Measurements from ENCODE around the gene TRAF2. TPM values are rescaled to one million over a fixed set of nuclear protein-coding genes. Genes with fewer than 3 reads are reported as not detected.

TRAF2 gene
- total and polyA plus RNA-seq, 9 of the 15 experiments (the other 6 are each of a cell fraction or from before 2014, with no cell fraction given): 0.24 to 45.2 (median 18.0) TPM

DNA sequence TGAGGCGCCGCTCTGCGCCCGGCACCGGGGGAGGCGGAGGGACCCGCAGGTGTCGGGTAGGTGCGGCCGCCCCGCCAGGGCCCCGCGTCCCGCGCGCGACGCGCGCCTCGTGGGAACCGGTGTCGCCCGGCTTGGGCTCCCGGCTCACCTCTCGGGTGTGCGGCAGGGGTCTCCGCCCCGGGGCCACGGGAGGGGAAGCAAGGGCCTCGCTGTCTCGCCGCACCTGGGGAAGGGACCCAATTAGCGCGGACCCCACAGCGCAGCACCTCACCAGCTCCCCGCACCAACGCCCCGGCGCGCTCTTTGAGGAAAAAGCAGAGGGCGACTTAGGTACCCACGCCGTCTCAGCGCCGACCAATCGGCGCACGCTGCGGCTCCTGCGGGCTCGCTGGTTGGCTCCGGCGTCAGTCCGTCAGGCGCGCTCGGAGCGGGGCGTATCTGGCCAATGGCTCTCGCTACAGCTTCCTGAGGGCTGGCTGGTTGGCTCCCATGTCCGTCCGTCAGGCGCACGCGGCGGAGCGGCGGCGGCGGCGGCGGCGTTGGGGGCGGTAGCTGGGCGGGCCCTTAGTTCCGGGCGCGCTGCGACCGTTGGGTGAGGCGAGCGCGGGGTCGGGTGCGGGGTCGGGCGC lies at the start of gene TRAF2 (continued):
- TF ChIP-seq MYBL2 (IDR thresholded peaks at IDR 0.05; ENCODE audit: low read depth) (no peak), MYBL2 (CRISPR knock-in tag; IDR thresholded peaks at IDR 0.05; ENCODE audit: borderline replicate concordance) (no peak), ZNF436 (CRISPR knock-in tag; IDR thresholded peaks at IDR 0.05) (0 out of 2 replicates have a peak, but pooled peaks have one; percentile 20), FOXP1 (CRISPR knock-in tag; IDR thresholded peaks at IDR 0.05) (no peak), FOXA1 (IDR thresholded peaks at IDR 0.05; ENCODE audit: borderline replicate concordance) (no peak), GTF2A2 (tag; IDR thresholded peaks at IDR 0.05) (no peak), ZFP1 (CRISPR knock-in tag; IDR thresholded peaks at IDR 0.05) (0 out of 2 replicates have a peak, but pooled peaks have one; percentile 31), SRSF7 (optimal IDR thresholded peaks at IDR 0.05; ENCODE audit: low read depth, low read length) (no peak), BHLHE40 (IDR thresholded peaks at IDR 0.05; ENCODE audit: low read length) (peak; percentile 48; the same call in 1 of the 2 replicates), SAFB2 (IDR thresholded peaks at IDR 0.05; ENCODE audit: borderline replicate concordance, low read depth, low read length, severe bottlenecking) (no peak), COPS2 (conservative IDR thresholded peaks at IDR 0.05) (no peak), GTF2E2 (tag; IDR thresholded peaks at IDR 0.05) (no peak), KDM2B (CRISPR knock-in tag; IDR thresholded peaks at IDR 0.05) (peak; percentile 69), BCOR (IDR thresholded peaks at IDR 0.05) (no peak)
- TF ChIP-seq, protein P1, sequence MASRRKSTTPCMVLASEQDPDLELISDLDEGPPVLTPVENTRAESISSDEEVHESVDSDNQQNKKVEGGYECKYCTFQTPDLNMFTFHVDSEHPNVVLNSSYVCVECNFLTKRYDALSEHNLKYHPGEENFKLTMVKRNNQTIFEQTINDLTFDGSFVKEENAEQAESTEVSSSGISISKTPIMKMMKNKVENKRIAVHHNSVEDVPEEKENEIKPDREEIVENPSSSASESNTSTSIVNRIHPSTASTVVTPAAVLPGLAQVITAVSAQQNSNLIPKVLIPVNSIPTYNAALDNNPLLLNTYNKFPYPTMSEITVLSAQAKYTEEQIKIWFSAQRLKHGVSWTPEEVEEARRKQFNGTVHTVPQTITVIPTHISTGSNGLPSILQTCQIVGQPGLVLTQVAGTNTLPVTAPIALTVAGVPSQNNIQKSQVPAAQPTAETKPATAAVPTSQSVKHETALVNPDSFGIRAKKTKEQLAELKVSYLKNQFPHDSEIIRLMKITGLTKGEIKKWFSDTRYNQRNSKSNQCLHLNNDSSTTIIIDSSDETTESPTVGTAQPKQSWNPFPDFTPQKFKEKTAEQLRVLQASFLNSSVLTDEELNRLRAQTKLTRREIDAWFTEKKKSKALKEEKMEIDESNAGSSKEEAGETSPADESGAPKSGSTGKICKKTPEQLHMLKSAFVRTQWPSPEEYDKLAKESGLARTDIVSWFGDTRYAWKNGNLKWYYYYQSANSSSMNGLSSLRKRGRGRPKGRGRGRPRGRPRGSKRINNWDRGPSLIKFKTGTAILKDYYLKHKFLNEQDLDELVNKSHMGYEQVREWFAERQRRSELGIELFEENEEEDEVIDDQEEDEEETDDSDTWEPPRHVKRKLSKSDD (conservative IDR thresholded peaks at IDR 0.05; ENCODE audit: low read length): 0 out of 2 replicates have a peak, but pooled peaks have one; percentile 51
- TF ChIP-seq, protein P2, sequence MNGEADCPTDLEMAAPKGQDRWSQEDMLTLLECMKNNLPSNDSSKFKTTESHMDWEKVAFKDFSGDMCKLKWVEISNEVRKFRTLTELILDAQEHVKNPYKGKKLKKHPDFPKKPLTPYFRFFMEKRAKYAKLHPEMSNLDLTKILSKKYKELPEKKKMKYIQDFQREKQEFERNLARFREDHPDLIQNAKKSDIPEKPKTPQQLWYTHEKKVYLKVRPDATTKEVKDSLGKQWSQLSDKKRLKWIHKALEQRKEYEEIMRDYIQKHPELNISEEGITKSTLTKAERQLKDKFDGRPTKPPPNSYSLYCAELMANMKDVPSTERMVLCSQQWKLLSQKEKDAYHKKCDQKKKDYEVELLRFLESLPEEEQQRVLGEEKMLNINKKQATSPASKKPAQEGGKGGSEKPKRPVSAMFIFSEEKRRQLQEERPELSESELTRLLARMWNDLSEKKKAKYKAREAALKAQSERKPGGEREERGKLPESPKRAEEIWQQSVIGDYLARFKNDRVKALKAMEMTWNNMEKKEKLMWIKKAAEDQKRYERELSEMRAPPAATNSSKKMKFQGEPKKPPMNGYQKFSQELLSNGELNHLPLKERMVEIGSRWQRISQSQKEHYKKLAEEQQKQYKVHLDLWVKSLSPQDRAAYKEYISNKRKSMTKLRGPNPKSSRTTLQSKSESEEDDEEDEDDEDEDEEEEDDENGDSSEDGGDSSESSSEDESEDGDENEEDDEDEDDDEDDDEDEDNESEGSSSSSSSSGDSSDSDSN (IDR thresholded peaks at IDR 0.05; ENCODE audit: borderline replicate concordance in 1 of 2, low read depth in 2 of 2, low read length in 2 of 2): 0 out of 4 replicates have a peak, but pooled peaks of 1 of the 2 experiments have one; percentile 25
- TF ChIP-seq, protein P3, sequence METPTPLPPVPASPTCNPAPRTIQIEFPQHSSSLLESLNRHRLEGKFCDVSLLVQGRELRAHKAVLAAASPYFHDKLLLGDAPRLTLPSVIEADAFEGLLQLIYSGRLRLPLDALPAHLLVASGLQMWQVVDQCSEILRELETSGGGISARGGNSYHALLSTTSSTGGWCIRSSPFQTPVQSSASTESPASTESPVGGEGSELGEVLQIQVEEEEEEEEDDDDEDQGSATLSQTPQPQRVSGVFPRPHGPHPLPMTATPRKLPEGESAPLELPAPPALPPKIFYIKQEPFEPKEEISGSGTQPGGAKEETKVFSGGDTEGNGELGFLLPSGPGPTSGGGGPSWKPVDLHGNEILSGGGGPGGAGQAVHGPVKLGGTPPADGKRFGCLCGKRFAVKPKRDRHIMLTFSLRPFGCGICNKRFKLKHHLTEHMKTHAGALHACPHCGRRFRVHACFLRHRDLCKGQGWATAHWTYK (CRISPR knock-in tag; IDR thresholded peaks at IDR 0.05): peak; percentile 85
- TF ChIP-seq, protein P4, sequence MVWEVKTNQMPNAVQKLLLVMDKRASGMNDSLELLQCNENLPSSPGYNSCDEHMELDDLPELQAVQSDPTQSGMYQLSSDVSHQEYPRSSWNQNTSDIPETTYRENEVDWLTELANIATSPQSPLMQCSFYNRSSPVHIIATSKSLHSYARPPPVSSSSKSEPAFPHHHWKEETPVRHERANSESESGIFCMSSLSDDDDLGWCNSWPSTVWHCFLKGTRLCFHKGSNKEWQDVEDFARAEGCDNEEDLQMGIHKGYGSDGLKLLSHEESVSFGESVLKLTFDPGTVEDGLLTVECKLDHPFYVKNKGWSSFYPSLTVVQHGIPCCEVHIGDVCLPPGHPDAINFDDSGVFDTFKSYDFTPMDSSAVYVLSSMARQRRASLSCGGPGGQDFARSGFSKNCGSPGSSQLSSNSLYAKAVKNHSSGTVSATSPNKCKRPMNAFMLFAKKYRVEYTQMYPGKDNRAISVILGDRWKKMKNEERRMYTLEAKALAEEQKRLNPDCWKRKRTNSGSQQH (CRISPR knock-in tag; IDR thresholded peaks at IDR 0.05): 0 out of 2 replicates have a peak, but pooled peaks have one; percentile 21
- TF ChIP-seq, protein P5, sequence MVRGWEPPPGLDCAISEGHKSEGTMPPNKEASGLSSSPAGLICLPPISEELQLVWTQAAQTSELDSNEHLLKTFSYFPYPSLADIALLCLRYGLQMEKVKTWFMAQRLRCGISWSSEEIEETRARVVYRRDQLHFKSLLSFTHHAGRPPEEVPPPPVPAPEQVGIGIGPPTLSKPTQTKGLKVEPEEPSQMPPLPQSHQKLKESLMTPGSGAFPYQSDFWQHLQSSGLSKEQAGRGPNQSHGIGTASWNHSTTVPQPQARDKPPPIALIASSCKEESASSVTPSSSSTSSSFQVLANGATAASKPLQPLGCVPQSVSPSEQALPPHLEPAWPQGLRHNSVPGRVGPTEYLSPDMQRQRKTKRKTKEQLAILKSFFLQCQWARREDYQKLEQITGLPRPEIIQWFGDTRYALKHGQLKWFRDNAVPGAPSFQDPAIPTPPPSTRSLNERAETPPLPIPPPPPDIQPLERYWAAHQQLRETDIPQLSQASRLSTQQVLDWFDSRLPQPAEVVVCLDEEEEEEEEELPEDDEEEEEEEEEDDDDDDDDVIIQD (CRISPR knock-in tag; IDR thresholded peaks at IDR 0.05): peak; percentile 60; the same call in 1 of the 2 replicates
